Neural progenitor cell (in vitro differentiated cells): ENCODE results near the gene STX8. TPM values are rescaled to one million over a fixed set of nuclear protein-coding genes. Genes with fewer than 3 reads are reported as not detected.

Experiments
- DNase-seq: peaks from one replicate; pipeline ENCODE4 v3.0.0-alpha.2; 2016; ENCODE audit warnings: low spot score
- H2AFZ ChIP-seq: fragments of 200-600 bp; sonication (generic); replicated peaks from 2 replicates; pipeline ENCODE4 v1.6.1; 2016; ENCODE audit warnings: antibody characterized with exemption
- H3F3A ChIP-seq: fragments of 200-600 bp; sonication (generic); 2 replicates; pipeline ENCODE4 v1.6.1; 2016; ENCODE audit warnings: antibody characterized with exemption, low read depth
- H3K27ac ChIP-seq: fragments of 200-600 bp; sonication (generic); 2 replicates; pipeline ENCODE4 v1.5.1; 2016; ENCODE audit warnings: mild to moderate bottlenecking
- H3K27me3 ChIP-seq: fragments of 200-600 bp; sonication (generic); 2 replicates; pipeline ENCODE4 v1.6.1; 2016; ENCODE audit warnings: mild to moderate bottlenecking, moderate library complexity
- H3K36me3 ChIP-seq: fragments of 200-600 bp; sonication (generic); 2 replicates; pipeline ENCODE4 v1.5.1; 2016
- H3K4me1 ChIP-seq: fragments of 200-600 bp; sonication (generic); 2 replicates; pipeline ENCODE4 v1.6.1; 2016; ENCODE audit warnings: mixed run types
- H3K4me2 ChIP-seq: fragments of 200-600 bp; sonication (generic); 2 replicates; pipeline ENCODE4 v1.6.1; 2016
- H3K4me3 ChIP-seq: fragments of 200-600 bp; sonication (generic); 2 replicates; pipeline ENCODE4 v1.5.1; 2016
- H3K79me2 ChIP-seq: fragments of 200-600 bp; sonication (generic); 2 replicates; pipeline ENCODE4 v1.6.1; 2016; ENCODE audit warnings: low read depth
- H3K9ac ChIP-seq: fragments of 200-600 bp; sonication (generic); 2 replicates; pipeline ENCODE4 v1.6.1; 2016
- H3K9me3 ChIP-seq: fragments of 200-600 bp; sonication (generic); 2 replicates; pipeline ENCODE4 v1.5.1; 2016; ENCODE audit warnings: low read depth
- H4K20me1 ChIP-seq: fragments of 200-600 bp; sonication (generic); 2 replicates; pipeline ENCODE4 v1.6.1; 2016; ENCODE audit warnings: low read depth
- H3K27ac Mint-ChIP-seq: 3 replicates; pipeline ENCODE4 v1.8.0; 2021; ENCODE audit warnings: mixed read lengths
- H3K27me3 Mint-ChIP-seq: 2 replicates; pipeline ENCODE4 v1.8.0; 2022; ENCODE audit warnings: low read depth, mild to moderate bottlenecking, inconsistent platforms, moderate library complexity, mixed read lengths; ENCODE audit not compliant: insufficient read depth
- H3K36me3 Mint-ChIP-seq: 3 replicates; pipeline ENCODE4 v1.8.0; 2021; ENCODE audit warnings: mixed read lengths
- H3K4me1 Mint-ChIP-seq: 3 replicates; pipeline ENCODE4 v1.8.0; 2021; ENCODE audit warnings: mixed read lengths
- H3K4me3 Mint-ChIP-seq: 3 replicates; pipeline ENCODE4 v1.8.0; 2021; ENCODE audit warnings: mild to moderate bottlenecking, moderate library complexity, mixed read lengths
- H3K9me3 Mint-ChIP-seq: 3 replicates; pipeline ENCODE4 v1.8.0; 2020; ENCODE audit warnings: mixed read lengths
- CTCF ChIP-seq: fragments of 200-600 bp; sonication (generic); IDR thresholded peaks from 2 replicates; pipeline ENCODE4 v1.5.1; 2017; ENCODE audit warnings: antibody characterized with exemption, mild to moderate bottlenecking
- EZH2 ChIP-seq: fragments of 200-600 bp; sonication (generic); IDR thresholded peaks from 2 replicates; pipeline ENCODE4 v1.6.1; 2017; ENCODE audit warnings: antibody characterized with exemption, mild to moderate bottlenecking, moderate library complexity
- EZH2phosphoT487 ChIP-seq: fragments of 200-600 bp; sonication (generic); IDR thresholded peaks from 2 replicates; pipeline ENCODE4 v1.6.1; 2017; ENCODE audit warnings: antibody characterized with exemption
- total RNA-seq: library from RNA; depleted of rRNA; stranded (reverse); fragments of >200 nt; gene quantifications from 2 replicates; pipeline ENCODE4 v1.2.3, GENCODE V29; 2015; ENCODE audit warnings: low replicate concordance

STX8 gene
- total RNA-seq, 1 donor from 2014 or later = 79.7 TPM

GRCh38 chr17:9230861-9231260 is 344.8 kb downstream of the STX8 start:
- no peak for TF ChIP-seq CTCF
- no peak for TF ChIP-seq EZH2
- TF ChIP-seq EZH2phosphoT487 = no peak
- no peak for DNase-seq
- peaks cover 6% of the 10 kb centered on the region for H3K4me1 Mint-ChIP-seq

GRCh38 chr17:9230346-9230745 is 345.3 kb downstream of the STX8 start:
- Mint-ChIP-seq H3K9me3 (no peaks in the 10 kb centered on the region), H3K4me3 (no peak overlapping the region), H3K36me3 (no peaks in the 10 kb centered on the region), H3K27me3 (peaks cover 12% of the 10 kb centered on the region), H3K27ac (no peak overlapping the region), H3K4me1 (peaks cover 6% of the 10 kb centered on the region)
- Histone ChIP-seq H3K9ac (no peak overlapping the region), H3K36me3 (no peaks in the 10 kb centered on the region), H3K4me1 (peaks cover 7% of the 10 kb centered on the region), H3K27ac (no peak overlapping the region), H3F3A (no peaks in the 10 kb centered on the region), H3K4me3 (no peak overlapping the region), H3K27me3 (peaks cover 17% of the 10 kb centered on the region), H2AFZ (no peak overlapping the region), H3K79me2 (no peaks in the 10 kb centered on the region), H3K9me3 (no peaks in the 10 kb centered on the region), H3K4me2 (no peak overlapping the region), H4K20me1 (peaks cover 5% of the 10 kb centered on the region)
- no peak for TF ChIP-seq CTCF
- no peak for DNase-seq

More at GRCh38 chr17:9230861-9231260, 344.8 kb downstream of the STX8 start:
- H3K27me3 ChIP-seq = peaks cover 15% of the 10 kb centered on the region
- no peaks in the 10 kb centered on the region for H3K9me3 ChIP-seq
- no peak overlapping the region for H3K4me3 ChIP-seq
- H3F3A ChIP-seq = no peaks in the 10 kb centered on the region
- H3K27ac ChIP-seq = no peak overlapping the region
- Mint-ChIP-seq H3K36me3 (no peaks in the 10 kb centered on the region), H3K4me3 (no peak overlapping the region), H3K27ac (no peak overlapping the region), H3K27me3 (peaks cover 11% of the 10 kb centered on the region), H3K9me3 (no peaks in the 10 kb centered on the region)
- no peaks in the 10 kb centered on the region for H3K79me2 ChIP-seq
- peaks cover under 1% of the 10 kb centered on the region for H4K20me1 ChIP-seq
- H3K9ac ChIP-seq = no peak overlapping the region
- no peak overlapping the region for H3K4me2 ChIP-seq
- no peak overlapping the region for H2AFZ ChIP-seq
- H3K36me3 ChIP-seq = no peaks in the 10 kb centered on the region
- peaks cover 2% of the 10 kb centered on the region for H3K4me1 ChIP-seq

- no peaks in the 10 kb centered on the region for H3K36me3 Mint-ChIP-seq
- no peaks in the 10 kb centered on the region for H3K36me3 ChIP-seq
- DNase-seq = no peak
Measured at GRCh38 chr17:9229826-9230201, 345.8 kb downstream of the STX8 start.

More at GRCh38 chr17:9229826-9230201, 345.8 kb downstream of the STX8 start:
- H3K4me3 ChIP-seq = no peak overlapping the region
- peaks cover 10% of the 10 kb centered on the region for H3K4me1 ChIP-seq
- no peak overlapping the region for H3K4me2 ChIP-seq
- H3K9ac ChIP-seq = no peak overlapping the region
- TF ChIP-seq EZH2 (no peak), CTCF (no peak), EZH2phosphoT487 (no peak)
- no peak overlapping the region for H3K4me3 Mint-ChIP-seq
- no peaks in the 10 kb centered on the region for H3K79me2 ChIP-seq
- H3K27me3 Mint-ChIP-seq = peaks cover 12% of the 10 kb centered on the region
- H3K27ac Mint-ChIP-seq = no peak overlapping the region
- H3F3A ChIP-seq = no peaks in the 10 kb centered on the region
- H3K27ac ChIP-seq = no peak overlapping the region
- H3K27me3 ChIP-seq = peaks cover 23% of the 10 kb centered on the region
- H3K9me3 ChIP-seq = no peaks in the 10 kb centered on the region
- no peaks in the 10 kb centered on the region for H3K9me3 Mint-ChIP-seq
- peaks cover 10% of the 10 kb centered on the region for H4K20me1 ChIP-seq
- no peak overlapping the region for H2AFZ ChIP-seq
- peaks cover 4% of the 10 kb centered on the region for H3K4me1 Mint-ChIP-seq
